HG03442 (cell line): ENCODE measurements around the gene AP1M2.
"Not testable (repeated sequence)": the region's sequence is repeated elsewhere in the genome, so short reads cannot be mapped to it uniquely, and the experiment has no call there.

Experiments used
- ATAC-seq: cut with Tn5 transposase; IDR thresholded peaks from one replicate; pipeline ENCODE4 v1.9.1; 2021; ENCODE audit warnings: mild to moderate bottlenecking, moderate library complexity; ENCODE audit not compliant: unreplicated experiment

Gene AP1M2

GRCh38 chr19:10565567-10566407 lies 21.3 kb downstream of the AP1M2 start, which contains the start of gene KRI1:
Gene KRI1 (minus strand): TSS chr19:10566010. CDS start chr19:10565999, 11 bp downstream.
- peak; percentile 49 for ATAC-seq

GRCh38 chr19:10565028-10565566 lies 22.0 kb downstream of the AP1M2 start:
- no peak for ATAC-seq

- ATAC-seq = no peak
Observed at GRCh38 chr19:10562609-10563008, 24.5 kb downstream of the AP1M2 start.

- ATAC-seq = no peak
Observed at GRCh38 chr19:10560154-10560553, 27.0 kb downstream of the AP1M2 start.

- ATAC-seq = no peak
Observed at GRCh38 chr19:10557603-10558197, 29.4 kb downstream of the AP1M2 start.

- ATAC-seq = no peak
Observed at GRCh38 chr19:10555610-10555973, 31.5 kb downstream of the AP1M2 start.

GRCh38 chr19:10554760-10555609 lies 32.1 kb downstream of the AP1M2 start:
- ATAC-seq = no peak

GRCh38 chr19:10553943-10554381 lies 33.1 kb downstream of the AP1M2 start:
- ATAC-seq = no peak

- ATAC-seq = no peak
Observed at GRCh38 chr19:10553087-10553667, 33.9 kb downstream of the AP1M2 start.

GRCh38 chr19:10552510-10553053 lies 34.5 kb downstream of the AP1M2 start:
- ATAC-seq = no peak

GRCh38 chr19:10551698-10552301 lies 35.3 kb downstream of the AP1M2 start:
- no peak for ATAC-seq

- not testable (repeated sequence) for ATAC-seq
Observed at GRCh38 chr19:10551006-10551405, 36.1 kb downstream of the AP1M2 start.

GRCh38 chr19:10550336-10550735 lies 36.8 kb downstream of the AP1M2 start:
- ATAC-seq = no peak

- ATAC-seq = no peak
Observed at GRCh38 chr19:10549733-10550132, 37.4 kb downstream of the AP1M2 start.

GRCh38 chr19:10548746-10549276 lies 38.3 kb downstream of the AP1M2 start:
- no peak for ATAC-seq

- no peak for ATAC-seq
Observed at GRCh38 chr19:10546817-10547216, 40.3 kb downstream of the AP1M2 start.

GRCh38 chr19:10544753-10545251 lies 42.3 kb downstream of the AP1M2 start:
- no peak for ATAC-seq

- peak; percentile 22 for ATAC-seq
Observed at GRCh38 chr19:10544242-10544752, 42.8 kb downstream of the AP1M2 start.
